HG03095 (cell line): Measurements from ENCODE around the gene RAPGEF2.
"Not testable (repeated sequence)": the region's sequence is repeated elsewhere in the genome, so short reads cannot be mapped to it uniquely, and the experiment has no call there.

Source experiments
- ATAC-seq: cut with Tn5 transposase; IDR thresholded peaks from one replicate; pipeline ENCODE4 v1.9.1; 2021; ENCODE audit warnings: moderate library complexity; ENCODE audit not compliant: unreplicated experiment

Gene RAPGEF2

DNA sequence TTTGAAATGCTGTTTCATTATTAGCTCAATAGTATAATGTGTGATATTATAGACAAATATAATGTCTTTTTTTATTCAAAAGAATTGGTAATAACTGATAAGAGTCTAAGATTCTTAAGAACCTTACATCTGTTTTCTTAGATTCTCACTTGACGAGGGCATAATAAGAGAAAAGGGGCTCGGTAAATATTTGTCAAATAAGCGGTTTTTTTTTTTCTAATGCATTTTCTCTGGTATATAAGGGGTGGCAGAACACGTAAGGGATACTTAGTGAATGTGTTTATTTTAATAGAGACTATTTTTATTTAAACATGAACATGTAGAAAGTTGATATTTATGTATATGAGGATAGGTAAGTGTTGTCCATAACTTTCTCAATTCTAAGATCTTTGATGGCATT, 200.6 kb downstream of the RAPGEF2 start:
- ATAC-seq = no peak

DNA sequence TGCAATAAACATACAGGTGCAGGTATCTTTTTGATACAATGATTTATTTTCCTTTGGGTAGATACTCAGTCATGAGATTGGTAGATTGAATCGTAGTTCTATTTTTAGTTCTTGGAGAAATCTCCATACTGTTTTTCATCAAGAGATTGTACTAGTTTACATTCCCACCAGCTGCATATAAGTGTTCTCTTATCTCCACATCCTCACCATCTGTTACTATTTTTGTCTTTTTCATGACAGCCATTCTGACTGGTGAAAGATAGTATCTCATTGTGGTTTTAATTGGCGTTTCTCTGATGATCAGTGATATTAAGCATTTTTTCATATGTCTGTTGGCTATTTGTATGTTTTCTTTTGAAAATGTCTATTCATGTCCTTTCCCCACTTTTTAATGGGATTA, 202.2 kb downstream of the RAPGEF2 start:
- no peak for ATAC-seq

DNA sequence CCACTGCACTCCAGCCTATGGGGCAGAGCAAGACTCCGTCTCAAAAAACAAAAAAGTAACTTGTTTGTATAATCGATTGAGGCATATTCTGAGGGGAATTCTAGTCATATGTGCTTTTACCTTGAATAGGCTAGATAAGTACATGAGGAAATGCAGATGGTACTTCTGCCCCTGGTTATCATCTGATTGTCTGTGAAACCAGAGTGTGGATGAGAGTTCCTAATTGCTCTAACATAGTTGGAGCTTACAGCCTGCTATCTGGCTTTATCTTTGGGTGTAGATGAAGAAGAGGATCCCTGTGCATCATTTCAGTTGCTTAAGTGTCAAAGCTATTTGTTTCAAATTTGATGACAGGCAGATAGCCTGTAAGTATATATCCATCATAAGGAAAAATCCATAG, 205.1 kb downstream of the RAPGEF2 start:
- no peak for ATAC-seq

DNA sequence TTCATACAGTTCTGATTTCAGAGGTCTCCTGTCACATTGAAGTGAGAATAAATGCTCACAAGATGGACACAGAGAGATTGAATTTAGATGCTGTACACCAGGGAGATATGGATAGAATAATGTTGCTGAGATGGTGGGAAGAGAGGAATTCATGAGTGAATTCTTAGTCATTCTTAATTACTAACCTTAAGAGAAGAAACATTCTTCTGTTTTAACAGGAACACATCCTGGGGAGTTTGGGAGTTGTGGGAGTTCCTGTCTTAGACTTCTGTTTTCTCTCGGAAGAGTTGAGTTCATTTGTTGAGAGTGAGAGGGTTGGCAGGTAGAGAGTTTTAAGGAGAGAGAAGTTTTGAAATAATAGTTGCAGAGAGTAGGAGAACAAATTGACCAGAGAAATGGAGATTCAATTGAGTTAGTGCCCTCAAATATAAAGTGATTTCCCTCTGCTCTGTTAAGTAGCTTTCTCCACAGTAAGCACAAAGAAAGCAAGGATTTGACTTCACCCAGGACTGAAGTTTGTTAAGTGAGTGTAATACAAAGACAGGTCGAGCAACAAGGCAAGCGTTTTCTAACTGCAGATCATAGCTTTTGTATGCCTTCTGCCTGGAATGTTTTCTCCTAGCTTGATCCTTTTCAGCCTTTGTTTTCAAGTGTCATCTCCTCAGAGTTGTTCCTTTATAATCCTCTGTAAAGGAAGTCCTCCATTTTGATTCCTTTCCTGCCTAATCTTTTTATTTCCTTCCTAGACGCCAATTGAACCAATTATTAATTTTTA, 205.9 kb downstream of the RAPGEF2 start:
- ATAC-seq = no peak

DNA sequence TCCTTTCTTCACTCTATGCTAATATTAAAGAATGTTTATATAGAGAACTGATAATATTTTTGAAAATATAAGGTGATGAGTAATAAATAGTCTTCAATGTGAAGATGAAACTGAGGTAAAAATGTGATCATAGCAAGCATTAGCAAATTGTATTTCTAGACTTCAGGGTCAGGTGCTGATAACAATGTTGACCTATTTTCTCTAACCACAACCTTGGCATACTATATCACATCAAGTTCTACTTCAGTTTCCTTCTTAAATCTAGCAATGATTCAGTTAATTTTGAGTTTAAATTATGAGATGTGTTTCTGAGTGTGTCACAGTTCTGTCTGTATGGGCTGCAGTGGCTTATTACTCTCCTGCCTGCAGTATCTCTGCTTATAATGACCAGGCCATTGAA, 209.4 kb downstream of the RAPGEF2 start:
- no peak for ATAC-seq

DNA sequence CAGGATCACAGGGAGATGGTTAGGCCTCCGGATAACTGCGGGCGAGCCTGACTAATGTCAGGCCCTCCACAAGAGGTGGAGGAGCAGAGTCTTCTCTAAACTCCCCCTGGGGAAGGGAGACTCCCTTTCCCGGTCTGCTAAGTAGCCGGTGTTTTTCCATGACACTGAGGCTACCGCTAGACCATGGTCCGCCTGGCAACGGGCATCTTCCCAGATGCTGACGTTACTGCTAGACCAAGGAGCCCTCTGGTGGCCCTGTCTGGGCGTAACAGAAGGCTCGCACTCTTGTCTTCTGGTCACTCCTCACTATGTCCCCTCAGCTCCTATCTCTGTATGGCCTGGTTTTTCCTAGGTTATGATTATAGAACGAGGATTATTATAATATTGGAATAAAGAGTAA, 213.0 kb downstream of the RAPGEF2 start:
- not testable (repeated sequence) for ATAC-seq

DNA sequence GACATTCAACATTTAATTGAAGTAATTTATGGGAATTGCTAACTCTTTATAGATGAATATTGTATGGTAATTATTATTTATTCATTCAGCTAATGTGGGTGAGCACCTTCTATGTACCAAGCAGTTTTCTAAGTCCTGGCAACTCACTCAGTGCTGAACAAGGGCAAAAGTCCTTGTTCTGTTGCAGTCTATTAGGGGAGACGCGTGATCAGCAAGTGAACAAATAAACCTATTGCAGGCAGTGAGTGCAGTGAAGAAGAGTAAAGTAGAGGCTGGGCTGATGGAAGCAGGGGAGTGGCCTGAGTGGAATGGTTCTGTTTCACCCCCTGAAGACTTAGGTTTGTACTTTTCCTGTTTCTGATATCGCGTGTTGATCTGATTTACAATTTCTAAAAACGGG, 214.3 kb downstream of the RAPGEF2 start:
- no peak for ATAC-seq

DNA sequence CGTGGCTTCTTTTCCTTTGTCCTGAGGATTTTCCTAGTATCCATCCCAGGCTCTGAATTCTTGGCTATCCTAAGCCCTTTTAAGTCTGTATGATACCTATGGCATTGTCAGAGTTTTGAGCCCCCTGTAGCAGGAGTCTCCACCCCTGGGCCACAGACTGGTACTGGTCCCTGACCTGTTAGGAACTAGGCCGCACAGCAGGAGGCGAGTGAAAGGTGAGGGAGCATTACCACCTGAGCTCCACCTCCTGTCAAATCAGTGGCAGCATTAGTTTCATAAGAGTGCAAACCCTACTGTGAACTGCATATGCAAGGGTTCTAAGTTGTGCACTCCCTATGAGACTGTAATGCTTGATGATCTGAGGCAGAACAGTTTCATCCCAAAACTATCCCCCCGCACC, 216.1 kb downstream of the RAPGEF2 start:
- no peak for ATAC-seq

DNA sequence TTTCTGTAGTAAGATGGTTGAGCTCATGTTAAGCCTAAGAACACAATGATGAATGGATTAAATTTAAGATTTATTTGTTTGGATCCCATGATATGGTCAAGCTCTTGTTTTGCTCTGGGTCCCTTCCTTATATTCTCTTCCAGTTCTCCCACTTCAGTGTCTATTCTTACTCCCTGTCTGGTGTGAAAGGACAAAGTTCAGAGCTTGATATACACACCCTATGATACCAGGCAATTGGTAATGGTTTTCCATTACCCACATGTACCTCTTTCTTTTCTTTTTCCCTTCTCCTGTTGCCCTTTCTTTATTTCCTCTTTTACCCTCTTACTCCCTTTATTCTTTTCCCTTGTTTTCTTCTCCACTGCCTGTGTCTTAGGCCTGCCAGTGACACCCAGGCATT, 223.6 kb downstream of the RAPGEF2 start:
- no peak for ATAC-seq

DNA sequence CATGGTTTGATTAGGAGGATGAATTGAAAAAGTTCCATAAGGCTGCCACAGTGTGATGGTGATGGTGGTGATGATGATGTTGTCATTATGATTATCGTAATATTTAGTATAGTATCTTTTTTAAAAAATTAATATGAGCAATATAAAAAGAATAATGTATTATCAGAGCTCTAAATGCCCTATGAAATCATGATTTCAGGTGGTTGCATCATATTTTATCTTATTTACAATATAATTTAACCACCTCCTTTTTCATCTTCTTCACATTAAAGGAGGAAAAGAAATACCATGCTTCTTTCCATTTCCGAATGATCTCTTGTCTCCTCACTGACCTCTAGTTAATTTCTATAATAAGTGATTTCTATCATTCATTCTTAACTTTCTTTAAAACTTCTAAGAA, 225.9 kb downstream of the RAPGEF2 start:
- ATAC-seq = no peak

DNA sequence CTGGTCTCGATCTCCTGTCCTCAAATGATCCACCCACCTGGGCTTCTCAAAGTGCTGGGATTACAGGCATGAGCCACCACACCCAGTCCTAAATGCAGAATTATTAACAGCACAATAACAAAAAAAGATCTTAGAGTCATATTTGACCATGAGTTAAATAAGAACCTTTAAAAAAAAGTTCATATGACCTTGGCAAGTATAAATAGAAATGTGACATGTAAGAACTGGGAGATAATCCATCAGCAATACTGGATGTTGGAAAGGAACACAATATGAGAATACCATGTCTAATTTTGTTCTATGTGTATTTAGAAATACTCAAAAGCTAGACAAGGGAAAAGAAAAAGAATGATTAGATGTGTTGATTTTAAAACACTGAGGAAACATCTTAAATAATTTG, 231.6 kb downstream of the RAPGEF2 start:
- ATAC-seq = no peak

DNA sequence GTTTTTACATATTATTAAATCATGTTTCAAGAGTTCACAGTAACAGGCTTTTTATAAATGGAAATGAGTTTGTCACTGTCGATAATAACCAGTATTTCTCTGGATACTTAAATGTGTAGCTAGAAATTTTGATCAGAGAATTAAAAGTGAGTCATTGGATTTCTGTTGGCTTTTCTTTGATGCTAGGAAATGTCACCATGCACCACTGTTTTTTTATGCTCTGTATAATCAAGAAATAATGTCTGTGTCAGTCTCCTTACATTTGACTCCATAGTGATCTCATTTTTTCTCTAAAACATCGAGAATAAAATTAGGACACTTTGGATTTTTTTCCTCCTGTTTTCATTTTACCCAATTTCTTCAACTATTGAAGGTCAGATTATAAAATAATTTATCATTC, 234.2 kb downstream of the RAPGEF2 start:
- ATAC-seq = no peak

DNA sequence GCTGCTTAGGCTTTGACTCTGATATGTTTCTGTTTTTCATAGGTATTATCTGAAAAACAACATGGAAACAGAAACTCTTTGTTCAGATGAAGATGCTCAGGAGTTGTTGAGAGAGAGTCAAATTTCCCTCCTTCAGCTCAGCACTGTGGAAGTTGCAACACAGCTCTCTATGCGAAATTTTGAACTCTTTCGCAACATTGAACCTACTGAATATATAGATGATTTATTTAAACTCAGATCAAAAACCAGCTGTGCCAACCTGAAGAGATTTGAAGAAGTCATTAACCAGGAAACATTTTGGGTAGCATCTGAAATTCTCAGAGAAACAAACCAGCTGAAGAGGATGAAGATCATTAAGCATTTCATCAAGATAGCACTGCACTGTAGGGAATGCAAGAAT, 238.6 kb downstream of the RAPGEF2 start:
- no peak for ATAC-seq

DNA sequence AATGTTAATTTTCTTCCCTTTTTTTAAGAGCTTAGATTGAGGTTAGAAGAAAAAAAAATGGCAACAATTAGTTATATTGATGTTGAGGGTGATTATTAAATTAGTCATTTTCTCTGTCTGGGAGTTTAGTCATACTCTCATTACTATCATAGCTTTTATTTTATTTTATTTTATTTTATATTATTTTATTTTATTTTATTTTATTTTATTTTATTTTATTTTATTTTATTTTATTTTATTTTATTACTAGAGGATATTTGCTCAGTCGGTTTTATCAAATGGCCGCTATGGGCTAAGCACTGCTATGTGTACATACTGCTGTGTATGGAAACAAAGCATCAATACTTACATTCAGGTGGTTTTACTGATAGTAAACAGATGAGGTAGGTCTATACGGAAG, 239.5 kb downstream of the RAPGEF2 start:
- no peak for ATAC-seq

DNA sequence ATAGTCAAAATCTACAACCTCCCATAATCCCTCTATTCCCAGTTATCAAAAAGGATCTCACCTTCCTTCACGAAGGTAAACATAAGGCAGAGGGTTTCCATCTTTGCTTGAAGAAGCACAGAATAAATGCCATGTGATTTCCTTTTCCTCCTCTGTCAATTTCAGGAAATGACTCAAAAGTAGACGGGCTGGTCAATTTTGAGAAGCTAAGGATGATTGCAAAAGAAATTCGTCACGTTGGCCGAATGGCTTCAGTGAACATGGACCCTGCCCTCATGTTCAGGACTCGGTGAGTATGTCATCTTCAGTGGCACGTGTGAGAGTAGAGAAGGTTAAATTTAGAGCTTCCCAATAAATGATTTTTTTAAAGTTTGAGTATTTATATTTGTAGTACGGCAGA, 240.2 kb downstream of the RAPGEF2 start:
- ATAC-seq = no peak

DNA sequence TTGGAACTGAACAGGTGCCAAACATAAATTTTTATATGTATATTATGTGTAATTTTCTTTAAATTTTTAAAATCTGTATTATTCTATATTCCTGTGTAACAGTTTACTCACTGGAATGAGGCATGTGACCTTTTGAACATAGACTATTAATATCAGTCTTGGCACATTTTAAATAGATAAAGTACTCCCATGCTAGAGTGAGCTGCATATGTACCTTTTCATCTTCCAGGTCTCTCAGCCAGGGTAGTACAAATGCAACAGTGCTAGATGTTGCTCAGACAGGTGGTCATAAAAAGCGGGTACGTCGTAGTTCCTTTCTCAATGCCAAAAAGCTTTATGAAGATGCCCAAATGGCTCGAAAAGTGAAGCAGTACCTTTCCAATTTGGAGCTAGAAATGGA, 242.0 kb downstream of the RAPGEF2 start:
- ATAC-seq = no peak

DNA sequence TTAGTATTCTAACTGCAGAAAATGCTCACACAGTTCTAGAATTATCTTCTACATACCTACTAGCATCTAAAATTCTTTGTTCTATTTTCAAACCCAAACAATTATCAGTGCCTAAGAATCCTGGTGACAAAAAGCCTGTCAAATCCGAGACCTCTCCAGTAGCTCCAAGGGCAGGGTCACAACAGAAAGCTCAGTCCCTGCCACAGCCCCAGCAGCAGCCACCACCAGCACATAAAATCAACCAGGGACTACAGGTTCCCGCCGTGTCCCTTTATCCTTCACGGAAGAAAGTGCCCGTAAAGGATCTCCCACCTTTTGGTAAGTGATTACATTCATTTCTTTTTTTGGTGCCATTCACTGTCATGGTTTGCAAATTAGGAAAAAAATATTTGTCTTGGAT, 243.8 kb downstream of the RAPGEF2 start:
- ATAC-seq = no peak

DNA sequence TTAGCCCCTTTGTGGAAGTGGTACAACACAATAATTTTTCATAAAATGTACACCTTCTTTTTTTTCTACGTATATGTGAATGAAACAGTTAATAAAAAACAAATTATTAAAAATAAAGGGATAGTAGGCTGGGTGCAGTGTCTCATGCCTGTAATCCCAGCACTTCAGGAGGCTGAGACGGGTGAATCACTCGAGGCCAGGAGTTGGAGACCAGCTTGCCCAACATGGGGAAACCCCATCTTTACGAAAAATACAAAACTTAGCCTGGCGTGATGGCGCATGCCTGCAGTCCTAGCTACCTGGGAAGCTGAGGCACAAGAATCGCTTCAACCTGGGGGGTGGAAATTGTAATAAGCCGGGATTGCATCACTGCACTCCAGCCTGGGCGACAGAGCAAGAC, 244.9 kb downstream of the RAPGEF2 start:
- ATAC-seq = no peak

DNA sequence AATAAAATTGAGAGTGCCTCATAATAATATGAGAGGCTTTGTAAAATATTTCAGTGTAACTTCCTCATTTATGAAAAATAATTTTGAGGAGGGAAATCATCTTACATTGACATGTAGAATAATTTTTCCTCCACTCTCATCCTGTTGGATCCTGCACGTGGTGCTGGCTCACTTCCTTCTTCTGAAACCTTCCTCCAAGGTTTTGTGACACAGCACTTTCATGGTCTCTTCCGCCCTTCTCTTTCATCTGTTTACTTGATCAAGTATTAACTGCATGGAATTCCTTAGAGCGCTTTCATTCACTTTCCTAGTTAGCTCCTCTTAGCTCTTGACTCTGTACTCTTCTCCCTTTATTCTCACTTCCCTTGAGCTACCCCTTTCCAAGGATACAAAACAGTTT, 246.5 kb downstream of the RAPGEF2 start:
- no peak for ATAC-seq

DNA sequence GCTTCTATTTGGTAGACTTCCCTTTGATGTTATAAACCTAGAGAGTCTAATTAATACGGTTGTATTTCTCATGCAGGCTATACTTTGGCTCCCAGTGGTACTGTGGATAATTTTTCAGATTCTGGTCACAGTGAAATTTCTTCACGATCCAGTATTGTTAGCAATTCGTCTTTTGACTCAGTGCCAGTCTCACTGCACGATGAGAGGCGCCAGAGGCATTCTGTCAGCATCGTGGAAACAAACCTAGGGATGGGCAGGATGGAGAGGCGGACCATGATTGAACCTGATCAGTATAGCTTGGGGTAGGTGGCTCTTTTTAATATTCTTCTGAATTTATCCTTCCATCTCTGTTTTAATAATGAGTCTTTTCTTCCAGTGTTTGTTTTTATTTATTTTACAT, 249.7 kb downstream of the RAPGEF2 start:
- ATAC-seq = no peak

DNA sequence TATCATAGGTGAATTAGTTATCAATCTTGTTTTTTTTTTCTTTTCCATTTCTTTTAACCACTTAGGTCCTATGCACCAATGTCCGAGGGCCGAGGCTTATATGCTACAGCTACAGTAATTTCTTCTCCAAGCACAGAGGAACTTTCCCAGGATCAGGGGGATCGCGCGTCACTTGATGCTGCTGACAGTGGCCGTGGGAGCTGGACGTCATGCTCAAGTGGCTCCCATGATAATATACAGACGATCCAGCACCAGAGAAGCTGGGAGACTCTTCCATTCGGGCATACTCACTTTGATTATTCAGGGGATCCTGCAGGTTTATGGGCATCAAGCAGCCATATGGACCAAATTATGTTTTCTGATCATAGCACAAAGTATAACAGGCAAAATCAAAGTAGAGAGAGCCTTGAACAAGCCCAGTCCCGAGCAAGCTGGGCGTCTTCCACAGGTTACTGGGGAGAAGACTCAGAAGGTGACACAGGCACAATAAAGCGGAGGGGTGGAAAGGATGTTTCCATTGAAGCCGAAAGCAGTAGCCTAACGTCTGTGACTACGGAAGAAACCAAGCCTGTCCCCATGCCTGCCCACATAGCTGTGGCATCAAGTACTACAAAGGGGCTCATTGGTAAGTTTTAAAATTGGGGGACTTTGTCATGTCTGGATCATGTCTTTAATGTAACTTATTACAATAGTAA, 250.7 kb downstream of the RAPGEF2 start:
- ATAC-seq = no peak

DNA sequence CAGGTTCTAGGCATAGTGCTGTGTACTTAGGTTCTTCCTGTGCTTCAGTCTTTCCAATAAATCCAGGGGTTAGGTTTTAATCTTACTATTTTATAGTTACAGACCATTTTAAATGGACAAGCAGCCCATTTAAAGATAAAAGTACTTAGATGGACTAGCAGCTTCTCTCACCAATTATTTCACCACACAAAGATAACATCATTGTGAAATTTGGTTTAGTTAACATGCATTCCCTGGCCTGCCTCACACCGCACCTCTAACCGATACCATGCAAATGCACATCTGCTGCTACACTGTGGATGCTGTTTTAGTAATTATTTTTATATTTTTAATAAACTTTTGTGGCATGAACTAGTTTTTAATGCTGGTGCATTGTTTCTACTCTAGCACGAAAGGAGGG, 252.6 kb downstream of the RAPGEF2 start:
- no peak for ATAC-seq

DNA sequence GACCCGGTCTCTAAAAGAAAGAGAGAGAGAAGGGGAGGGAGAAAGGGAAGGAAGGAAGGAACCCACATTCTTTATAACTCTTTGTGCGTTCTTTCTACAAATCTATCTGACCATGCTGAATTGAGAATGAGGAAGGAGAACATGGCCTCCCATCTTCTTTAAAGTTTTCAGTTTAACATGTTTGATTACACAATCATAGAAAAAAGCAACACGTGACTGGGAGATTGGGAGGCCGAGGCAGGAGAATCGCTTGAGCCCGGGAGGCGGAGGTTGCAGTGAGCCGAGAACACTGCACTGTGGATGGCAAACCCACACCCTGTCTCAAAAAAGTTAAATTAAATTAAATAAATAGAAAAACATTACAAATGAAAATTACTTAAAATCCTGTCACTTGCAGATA, 254.5 kb downstream of the RAPGEF2 start:
- ATAC-seq = no peak
